Activated naive CD4-positive, alpha-beta T cell treated with anti-CD3 and anti-CD28 coated beads, Interleukin-2, amount 10 ng/mL, durations not matched to agents 7 days and 5 days (primary cell): ENCODE data around the gene GSE1.

Experiments used
- CTCF ChIA-PET: fragments of 350-600 bp; sonication (Branson Sonifier 250); formaldehyde crosslinking; loops from one replicate; lab custom pipeline; 2021; ENCODE audit warnings: antibody characterized with exemption; lab: Charles Lee
- DNase-seq: peaks from one replicate; pipeline ENCODE4 v3.0.0-alpha.2; 2020
- H3K27ac Mint-ChIP-seq: one replicate; pipeline ENCODE4 v1.8.0; 2021; ENCODE audit warnings: mild to moderate bottlenecking, moderate library complexity, mixed read lengths
- H3K27me3 Mint-ChIP-seq: one replicate; pipeline ENCODE4 v1.8.0; 2021; ENCODE audit warnings: mild to moderate bottlenecking, mixed read lengths
- H3K36me3 Mint-ChIP-seq: one replicate; pipeline ENCODE4 v1.8.0; 2021; ENCODE audit warnings: mixed read lengths
- H3K4me1 Mint-ChIP-seq: one replicate; pipeline ENCODE4 v1.8.0; 2021; ENCODE audit warnings: mixed read lengths
- H3K4me3 Mint-ChIP-seq: one replicate; pipeline ENCODE4 v1.8.0; 2021; ENCODE audit warnings: mild to moderate bottlenecking, moderate library complexity, mixed read lengths
- H3K9me3 Mint-ChIP-seq: one replicate; pipeline ENCODE4 v1.8.0; 2021; ENCODE audit warnings: mixed read lengths

The GSE1 gene

DNA sequence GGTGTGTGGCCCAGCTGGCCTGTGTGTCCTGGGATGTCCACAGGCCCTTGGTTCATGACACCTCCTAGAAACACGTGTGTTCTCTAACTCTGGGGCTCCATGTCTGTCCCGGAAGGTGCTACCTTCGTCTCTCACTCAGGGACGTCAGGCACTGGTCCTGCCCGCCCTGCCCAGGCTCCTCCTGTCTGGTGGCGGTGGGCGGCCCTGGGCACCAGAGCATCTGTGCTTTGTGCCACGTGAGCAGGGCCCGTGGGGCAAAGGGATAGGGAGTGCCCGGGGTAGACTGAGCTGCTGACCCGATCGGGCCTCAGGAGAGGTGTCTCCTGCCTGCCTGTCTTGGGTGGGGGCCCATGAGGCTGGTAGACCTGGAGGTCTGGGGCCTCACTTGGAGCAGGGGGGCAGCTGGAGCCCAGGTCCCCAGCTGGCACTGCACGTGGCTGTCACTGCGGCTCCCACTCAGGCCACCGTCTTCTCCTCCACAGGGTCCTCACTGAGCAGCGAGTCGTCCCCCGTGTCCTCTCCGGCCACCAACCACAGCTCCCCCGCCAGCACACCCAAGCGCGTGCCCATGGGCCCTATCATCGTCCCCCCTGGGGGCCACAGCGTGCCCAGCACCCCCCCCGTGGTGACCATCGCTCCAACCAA, 35.1 kb downstream of the GSE1 start:
- CTCF ChIA-PET = interaction anchor here (3.8 kb wide), 1 partner anchor 11 kb away, joined by 17 read pairs; no protein-coding TSS in a partner anchor
- H3K9me3 Mint-ChIP-seq = no peaks in the 10 kb centered on the region
- DNase-seq = no peak
- H3K27ac Mint-ChIP-seq = no peak overlapping the region
- H3K36me3 Mint-ChIP-seq = no peaks in the 10 kb centered on the region
- H3K27me3 Mint-ChIP-seq = no peaks in the 10 kb centered on the region
- no peak overlapping the region for H3K4me3 Mint-ChIP-seq
- H3K4me1 Mint-ChIP-seq = peaks cover 9% of the 10 kb centered on the region

DNA sequence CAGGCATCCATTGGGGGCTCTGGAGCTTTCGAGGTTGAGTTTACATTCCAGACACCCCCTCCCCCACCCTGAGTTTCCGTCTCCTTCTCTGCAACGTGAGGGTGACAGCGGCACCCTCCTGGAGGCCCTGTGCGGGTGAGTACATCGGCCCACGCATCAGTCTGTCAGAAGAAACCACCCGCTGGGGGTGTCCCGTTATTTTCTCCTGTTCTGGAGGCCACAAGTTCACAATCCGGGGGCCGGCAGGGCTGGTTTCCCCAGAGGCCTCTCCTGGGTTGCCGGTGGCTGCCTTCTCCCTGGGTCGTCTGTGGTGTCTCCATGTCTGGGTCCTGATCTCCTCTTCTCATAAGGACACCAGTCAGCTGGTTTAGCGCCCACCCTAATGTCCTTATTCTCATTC, 35.7 kb downstream of the GSE1 start:
- no peak overlapping the region for H3K27ac Mint-ChIP-seq
- CTCF ChIA-PET = interaction anchor here (3.8 kb wide), 1 partner anchor 10 kb away, joined by 17 read pairs; no protein-coding TSS in a partner anchor

DNA sequence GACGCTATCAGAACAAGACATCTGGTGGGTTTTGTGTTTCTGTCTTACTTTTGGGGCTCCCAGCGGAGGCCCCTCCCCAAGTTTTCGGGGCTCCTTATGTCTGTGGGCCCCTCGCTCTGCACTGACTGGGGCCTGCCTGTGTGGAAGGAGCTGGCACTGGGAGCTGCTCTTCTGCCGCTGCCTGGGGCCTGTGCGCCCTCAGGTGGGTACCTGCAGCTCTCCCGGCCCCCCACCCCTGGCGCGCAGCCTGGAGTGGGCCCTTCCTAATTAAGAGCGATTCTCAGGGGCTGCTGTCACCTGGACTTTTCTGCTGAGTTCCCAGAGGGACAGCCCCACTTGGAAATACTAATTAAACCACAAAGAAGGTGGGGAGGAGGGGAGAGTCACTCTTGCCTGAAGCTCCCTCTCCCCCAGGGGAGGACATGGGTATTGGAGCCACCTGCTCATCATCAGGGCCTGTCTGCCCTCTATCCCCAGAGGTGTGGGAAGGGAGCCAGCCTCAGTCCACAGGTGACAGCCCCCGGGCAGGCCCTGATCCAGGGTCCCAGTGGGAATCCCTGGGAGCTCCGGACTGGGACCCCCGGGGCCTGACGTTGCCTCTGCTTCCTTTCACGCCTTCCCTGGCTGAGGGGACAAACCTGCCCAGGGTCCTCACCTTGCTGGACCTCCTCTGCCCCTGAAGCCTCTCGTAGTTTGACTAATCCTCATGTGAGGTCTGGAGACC, 36.5 kb downstream of the GSE1 start:
- Mint-ChIP-seq H3K9me3 (no peaks in the 10 kb centered on the region), H3K27me3 (no peaks in the 10 kb centered on the region), H3K36me3 (no peaks in the 10 kb centered on the region), H3K4me3 (no peak overlapping the region), H3K4me1 (peaks cover 4% of the 10 kb centered on the region), H3K27ac (no peak overlapping the region)
- CTCF ChIA-PET = interaction anchor here (1.1 to 3.8 kb wide), 2 partner anchors 10 to 39 kb away, joined by 3 to 17 read pairs; no protein-coding TSS in a partner anchor
- no peak for DNase-seq

More for the DNA sequence above, 35.7 kb downstream of the GSE1 start:
- H3K27me3 Mint-ChIP-seq = no peaks in the 10 kb centered on the region
- H3K4me1 Mint-ChIP-seq = peaks cover 9% of the 10 kb centered on the region
- DNase-seq = no peak
- H3K9me3 Mint-ChIP-seq = no peaks in the 10 kb centered on the region
- no peak overlapping the region for H3K4me3 Mint-ChIP-seq
- no peaks in the 10 kb centered on the region for H3K36me3 Mint-ChIP-seq

DNA sequence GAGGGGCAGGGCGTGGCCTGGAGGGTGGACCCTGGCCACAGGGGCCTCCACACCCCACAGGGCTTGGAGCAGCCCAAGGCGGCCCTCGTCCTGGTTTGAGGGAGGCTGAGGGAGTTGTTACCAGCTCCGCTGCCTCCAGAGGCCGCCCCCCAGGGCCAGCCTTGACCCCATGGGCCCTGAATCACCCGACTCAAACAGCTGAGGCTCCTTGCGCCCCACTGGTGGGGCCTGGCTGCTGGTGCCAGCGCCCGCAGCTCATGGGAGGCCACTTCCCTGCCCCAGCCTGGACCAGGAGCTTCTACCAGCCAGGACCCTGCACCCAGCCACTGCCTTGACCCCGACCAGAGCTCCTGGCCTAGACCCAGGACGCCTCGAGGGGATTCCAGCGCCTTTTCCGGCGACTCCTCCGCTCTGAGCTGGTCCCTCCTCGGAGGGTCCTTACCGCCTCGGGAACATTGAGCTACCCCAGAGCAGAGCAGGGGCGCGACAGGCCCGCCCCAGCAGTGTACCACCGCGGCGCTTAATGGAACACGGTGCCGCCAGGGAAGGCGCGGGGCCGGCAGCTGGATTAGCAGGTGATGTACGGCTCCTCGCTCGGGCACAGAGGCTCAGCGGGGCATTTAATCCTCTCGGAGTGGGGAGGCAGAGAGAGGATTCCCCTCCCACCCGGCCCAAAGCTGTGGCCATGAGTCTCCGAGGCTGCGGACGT, 37.2 kb downstream of the GSE1 start:
- no peak overlapping the region for H3K27ac Mint-ChIP-seq
- DNase-seq = no peak
- no peaks in the 10 kb centered on the region for H3K27me3 Mint-ChIP-seq
- H3K4me1 Mint-ChIP-seq = peaks cover under 1% of the 10 kb centered on the region
- H3K4me3 Mint-ChIP-seq = no peak overlapping the region
- H3K9me3 Mint-ChIP-seq = no peaks in the 10 kb centered on the region
- H3K36me3 Mint-ChIP-seq = no peaks in the 10 kb centered on the region
- CTCF ChIA-PET = interaction anchor here (1.1 to 3.8 kb wide), 2 partner anchors 9 to 40 kb away, joined by 3 to 17 read pairs; no protein-coding TSS in a partner anchor

DNA sequence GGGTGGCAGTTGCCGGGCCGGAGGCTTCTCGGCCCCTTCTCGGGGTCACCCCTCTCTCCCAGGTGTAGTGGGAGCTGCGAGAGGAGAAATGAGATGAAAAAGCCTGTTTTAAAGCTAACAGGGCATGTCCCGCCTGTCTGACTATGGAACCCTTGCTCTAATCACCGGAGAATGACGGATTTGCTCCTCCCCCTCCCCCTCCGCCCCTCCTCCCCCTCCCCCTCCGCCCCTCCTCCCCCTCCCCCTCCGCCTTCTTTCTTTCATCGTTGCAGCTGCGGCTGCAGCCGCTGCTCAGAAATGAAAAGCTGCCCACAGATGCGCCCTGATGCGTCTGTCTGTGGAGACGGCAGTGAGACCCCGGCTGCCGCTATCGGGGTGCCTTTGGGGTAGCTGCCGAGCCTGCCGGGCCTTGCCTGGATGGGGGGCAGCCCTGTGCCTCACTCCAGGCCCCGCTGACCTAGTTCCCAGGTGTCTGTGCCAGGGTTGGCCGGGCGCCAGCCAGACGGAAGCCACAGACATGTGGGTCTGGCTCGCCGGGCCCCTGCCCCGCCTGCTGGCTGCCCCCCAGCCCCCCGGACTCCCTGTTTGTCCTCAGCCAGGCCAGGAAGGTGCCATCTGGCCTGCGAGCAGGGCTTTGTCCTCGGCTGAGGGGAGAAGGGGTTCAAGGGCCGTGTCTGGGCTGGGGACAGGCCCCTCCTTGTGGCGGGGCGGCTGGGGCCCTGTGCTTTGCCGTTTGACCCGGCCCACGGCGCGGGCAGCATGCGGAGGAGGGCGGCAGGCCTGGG, 37.9 kb downstream of the GSE1 start:
- H3K4me3 Mint-ChIP-seq = no peak overlapping the region
- no peaks in the 10 kb centered on the region for H3K9me3 Mint-ChIP-seq
- no peaks in the 10 kb centered on the region for H3K27me3 Mint-ChIP-seq
- H3K36me3 Mint-ChIP-seq = no peaks in the 10 kb centered on the region
- DNase-seq = no peak
- no peak overlapping the region for H3K27ac Mint-ChIP-seq
- no peaks in the 10 kb centered on the region for H3K4me1 Mint-ChIP-seq
- CTCF ChIA-PET = interaction anchor here (3.8 kb wide), 1 partner anchor 8 kb away, joined by 17 read pairs; no protein-coding TSS in a partner anchor

- Mint-ChIP-seq H3K4me1 (no peaks in the 10 kb centered on the region), H3K27me3 (no peaks in the 10 kb centered on the region), H3K36me3 (peaks cover 4% of the 10 kb centered on the region), H3K9me3 (no peaks in the 10 kb centered on the region), H3K4me3 (no peak overlapping the region), H3K27ac (peak overlapping the region; percentile 28)
- CTCF ChIA-PET = no interaction called here
- DNase-seq = no peak
Measured at GRCh38 chr16:85651629-85652430, 38.7 kb downstream of the GSE1 start.

DNA sequence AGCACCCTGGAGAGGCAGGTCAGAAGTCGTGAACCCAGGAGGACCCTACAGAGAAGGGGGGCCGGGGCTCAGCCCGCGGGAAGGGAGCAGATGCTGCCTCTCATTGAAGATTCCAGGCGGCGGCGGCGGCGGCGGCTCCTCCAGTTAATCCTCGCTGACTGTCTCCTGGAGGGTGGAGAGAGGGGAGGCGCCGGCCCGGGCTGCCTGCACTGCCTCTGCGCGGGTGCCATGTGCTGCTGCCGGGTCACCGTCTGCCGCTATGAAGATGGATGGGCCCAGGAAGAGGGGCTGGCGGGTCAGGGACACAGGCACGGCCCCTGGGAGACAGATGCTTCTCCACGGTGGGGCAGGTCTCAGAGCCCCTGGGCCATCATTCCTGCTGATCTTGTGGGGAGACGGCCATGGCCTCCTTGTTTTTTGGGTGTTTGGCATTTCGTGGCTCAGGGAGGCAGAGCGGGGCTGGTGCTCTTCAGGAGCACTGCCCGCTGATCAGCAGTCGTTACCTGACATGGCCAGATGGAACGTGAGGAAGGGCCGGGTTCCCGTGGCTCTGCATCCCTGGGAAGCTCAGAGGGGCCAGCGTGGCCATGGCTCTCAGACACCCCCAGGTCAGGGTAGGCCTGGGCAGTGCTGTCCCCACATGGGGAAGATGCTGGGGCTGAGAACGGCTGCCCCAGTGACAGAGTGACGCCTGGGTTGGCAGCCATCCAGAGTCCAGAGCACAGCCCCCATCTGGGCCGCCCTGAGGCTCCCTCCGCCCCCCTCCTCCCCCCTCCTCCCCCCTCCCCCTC, 39.5 kb downstream of the GSE1 start:
- CTCF ChIA-PET = no interaction called here
- H3K4me1 Mint-ChIP-seq = no peaks in the 10 kb centered on the region
- H3K4me3 Mint-ChIP-seq = no peak overlapping the region
- H3K9me3 Mint-ChIP-seq = no peaks in the 10 kb centered on the region
- peaks cover 4% of the 10 kb centered on the region for H3K36me3 Mint-ChIP-seq
- no peaks in the 10 kb centered on the region for H3K27me3 Mint-ChIP-seq
- DNase-seq = no peak
- H3K27ac Mint-ChIP-seq = peak overlapping the region; percentile 28

- CTCF ChIA-PET = no interaction called here
- peaks cover 4% of the 10 kb centered on the region for H3K36me3 Mint-ChIP-seq
- DNase-seq = no peak
- H3K4me3 Mint-ChIP-seq = no peak overlapping the region
- H3K27me3 Mint-ChIP-seq = no peaks in the 10 kb centered on the region
- H3K9me3 Mint-ChIP-seq = no peaks in the 10 kb centered on the region
- no peak overlapping the region for H3K27ac Mint-ChIP-seq
- no peaks in the 10 kb centered on the region for H3K4me1 Mint-ChIP-seq
Measured at GRCh38 chr16:85653290-85653891, 40.3 kb downstream of the GSE1 start.

GRCh38 chr16:85654251-85655095, 41.4 kb downstream of the GSE1 start:
- CTCF ChIA-PET = interaction anchor here (0.6 kb wide), 1 partner anchor 111 kb away, joined by 3 read pairs; no protein-coding TSS in a partner anchor
- Mint-ChIP-seq H3K27ac (no peak overlapping the region), H3K9me3 (no peaks in the 10 kb centered on the region), H3K4me1 (no peaks in the 10 kb centered on the region), H3K36me3 (peaks cover 4% of the 10 kb centered on the region), H3K27me3 (no peaks in the 10 kb centered on the region), H3K4me3 (no peak overlapping the region)
- no peak for DNase-seq

DNA sequence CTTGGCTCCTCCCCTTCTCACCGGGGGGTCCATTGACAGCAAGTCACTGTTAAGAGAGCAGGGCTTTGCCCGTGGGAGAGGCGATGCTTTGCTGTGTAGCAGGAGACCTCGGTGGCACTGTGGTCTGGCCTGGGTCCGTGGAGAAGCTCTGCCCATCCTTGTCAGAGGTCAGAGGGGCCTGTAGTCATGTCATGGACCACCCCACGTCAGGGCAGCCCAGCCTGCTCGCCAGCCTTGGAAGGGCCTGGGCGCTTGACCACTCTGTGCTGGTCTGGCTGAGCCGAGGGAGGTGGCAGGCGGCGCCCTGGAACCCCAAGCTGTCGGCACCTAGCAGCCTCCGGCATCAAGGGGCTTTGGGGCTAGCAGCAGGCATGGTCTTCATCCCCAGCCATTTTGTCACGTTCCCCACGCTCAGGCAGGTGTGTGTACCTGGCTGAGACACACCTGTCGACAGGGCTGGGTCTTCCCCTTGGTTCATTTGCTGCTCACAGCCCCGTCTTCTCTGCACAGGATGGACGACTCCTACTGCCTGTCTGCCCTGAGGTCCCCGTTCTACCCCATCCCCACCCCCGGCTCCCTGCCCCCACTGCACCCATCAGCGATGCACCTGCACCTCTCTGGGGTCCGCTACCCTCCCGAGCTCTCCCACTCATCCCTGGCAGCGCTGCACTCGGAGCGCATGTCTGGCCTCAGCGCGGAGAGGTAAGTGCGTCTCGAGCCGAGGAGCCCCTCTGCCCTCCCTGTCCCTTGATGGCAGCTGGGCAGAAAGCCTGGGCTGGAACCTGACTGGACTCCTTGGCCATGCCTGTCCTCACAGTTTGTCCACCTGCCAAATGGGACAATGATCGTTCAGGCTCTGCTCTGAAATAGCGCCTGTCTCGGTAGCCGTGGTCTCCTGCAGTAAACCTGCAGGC, 42.4 kb downstream of the GSE1 start:
- CTCF ChIA-PET = no interaction called here
- H3K27ac Mint-ChIP-seq = no peak overlapping the region

More for the DNA sequence above, 42.4 kb downstream of the GSE1 start:
- Mint-ChIP-seq H3K4me3 (no peak overlapping the region), H3K27me3 (no peaks in the 10 kb centered on the region), H3K36me3 (peaks cover 4% of the 10 kb centered on the region), H3K9me3 (no peaks in the 10 kb centered on the region), H3K4me1 (no peaks in the 10 kb centered on the region)
- no peak for DNase-seq
